ENCODE results near the gene SERGEF. TPM values are rescaled to one million over a fixed set of nuclear protein-coding genes. Genes with fewer than 3 reads are reported as not detected.

SERGEF gene
- total and polyA plus RNA-seq, 10 of the 15 experiments (the other 5 are each of a cell fraction or from before 2014, with no cell fraction given): 14.6 to 27.8 (median 22.4) TPM

- no peak for TF ChIP-seq ATF2 (IDR thresholded peaks at IDR 0.05; ENCODE audit: low read length)
- TF ChIP-seq PML (IDR thresholded peaks at IDR 0.05; ENCODE audit: low read length): peak; percentile 73; the same call in 1 of the 2 replicates
- TF ChIP-seq NR2C1 (IDR thresholded peaks at IDR 0.05): 0 out of 2 replicates have a peak, but pooled peaks have one; percentile 13
- TF ChIP-seq POU2F2 (IDR thresholded peaks at IDR 0.05; ENCODE audit: borderline replicate concordance, low read depth, low read length): no peak
- TF ChIP-seq ZNF24 (IDR thresholded peaks at IDR 0.05): no peak
- TF ChIP-seq HDAC6 (IDR thresholded peaks at IDR 0.05; ENCODE audit: unreplicated experiment): no peak
- TF ChIP-seq ZSCAN29 (IDR thresholded peaks at IDR 0.05): no peak
- no peak for TF ChIP-seq HDAC2 (IDR thresholded peaks at IDR 0.05)
- TF ChIP-seq MYB (IDR thresholded peaks at IDR 0.05; ENCODE audit: borderline replicate concordance, low read depth, low read length): no peak
- peak; percentile 53; the same call in 1 of the 2 replicates for TF ChIP-seq HDGF (IDR thresholded peaks at IDR 0.05)
- peak; percentile 64; the same call in 1 of the 2 replicates for TF ChIP-seq SMARCA5 (IDR thresholded peaks at IDR 0.05)
- TF ChIP-seq ATF3 (IDR thresholded peaks at IDR 0.05; ENCODE audit: borderline replicate concordance, extremely low read depth, low read depth, low read length): no peak
- no peak for TF ChIP-seq SUPT20H (IDR thresholded peaks at IDR 0.05; ENCODE audit: borderline replicate concordance, control insufficient read depth, low read depth, low read length)
- TF ChIP-seq ZBTB4 (CRISPR knock-in tag; IDR thresholded peaks at IDR 0.05): no peak
- TF ChIP-seq E2F4 (IDR thresholded peaks at IDR 0.05; ENCODE audit: low read depth, low read length): no peak
- no peak for TF ChIP-seq EZH2 (IDR thresholded peaks at IDR 0.05; ENCODE audit: borderline replicate concordance, control insufficient read depth, low read depth, low read length)
- no peak for TF ChIP-seq SREBF2 (IDR thresholded peaks at IDR 0.05; ENCODE audit: low read length)
- TF ChIP-seq SMAD1 (IDR thresholded peaks at IDR 0.05; ENCODE audit: low read depth, partially characterized antibody): no peak
- peak in 1 of 2 experiments; percentile 13; a peak in 1 of 4 replicates for TF ChIP-seq IKZF2 (IDR thresholded peaks at IDR 0.05)
- TF ChIP-seq RFX5 (IDR thresholded peaks at IDR 0.05; ENCODE audit: low read depth, low read length): no peak
Measured at GRCh38 chr11:18012906-18013781, at the start of gene SERGEF (continued).
